ENCODE results near the gene CYB561D1.

- no peak for TF ChIP-seq CTCF (IDR thresholded peaks at IDR 0.05; ENCODE audit: low read length)
- no peak for TF ChIP-seq EZH2 (optimal IDR thresholded peaks at IDR 0.05; ENCODE audit: low read depth, low read length)
- no peak for TF ChIP-seq EZH2phosphoT487 (IDR thresholded peaks at IDR 0.05; ENCODE audit: low read length)
These were observed 19.2 kb upstream of the CYB561D1 start for GRCh38 chr1:109474697-109475096.
